AG09319 (cell line): ENCODE measurements around the gene PLCE1.

Experiments used
- DNase-seq: peaks from one replicate; pipeline ENCODE4 v3.0.0-alpha.2; 2010; ENCODE audit warnings: low read depth; ENCODE audit errors: extremely low read depth
- CTCF ChIP-seq: IDR thresholded peaks from 2 replicates; pipeline ENCODE4 v1.5.1; 2011; ENCODE audit warnings: low read depth, mild to moderate bottlenecking, inconsistent platforms, low read length, moderate library complexity

The PLCE1 gene

GRCh38 chr10:93973748-93974445, 19.8 kb upstream of the PLCE1 start:
- TF ChIP-seq CTCF: no peak
- no peak for DNase-seq

DNA sequence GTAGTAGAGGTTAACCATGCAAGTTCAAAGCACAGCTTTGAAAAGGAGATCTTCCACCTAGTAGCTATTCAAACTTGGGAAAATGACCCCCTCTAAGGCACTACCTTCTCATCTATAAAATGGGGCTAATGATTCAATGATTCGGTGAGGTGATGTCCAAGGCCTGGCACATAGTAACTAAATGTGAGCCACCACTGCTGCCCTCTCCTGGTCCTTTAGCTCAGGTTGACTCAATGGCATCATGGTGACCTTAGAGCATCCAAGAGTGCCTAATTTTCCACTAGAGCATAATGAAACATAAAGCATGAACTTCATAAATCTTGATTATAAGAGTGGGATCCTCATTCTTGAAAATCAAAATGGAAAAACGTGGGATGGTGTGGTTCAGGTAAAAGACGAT, 16.3 kb upstream of the PLCE1 start:
- no peak for DNase-seq
- no peak for TF ChIP-seq CTCF

DNA sequence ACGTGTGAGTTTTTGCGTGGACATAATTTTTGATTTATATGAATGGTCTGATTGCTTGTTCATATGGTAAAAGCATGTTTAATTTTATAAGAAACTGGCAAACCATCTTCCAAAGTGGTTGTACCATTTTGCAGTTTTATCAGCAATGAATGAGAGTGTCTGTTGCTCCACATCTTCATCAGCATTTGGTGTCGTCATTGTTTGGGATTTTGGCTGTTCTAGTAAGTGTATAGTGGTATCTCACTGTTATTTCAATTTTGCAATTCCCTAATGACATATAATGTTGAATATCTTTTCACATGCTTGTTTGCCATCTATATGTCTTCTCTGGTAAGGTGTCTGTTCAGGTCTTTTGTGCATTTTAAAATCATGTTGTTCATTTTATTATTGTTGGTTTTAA, 13.2 kb upstream of the PLCE1 start:
- TF ChIP-seq CTCF: no peak
- no peak for DNase-seq

- DNase-seq: no peak
- TF ChIP-seq CTCF: no peak
Measured at GRCh38 chr10:93991114-93991513, 2.6 kb upstream of the PLCE1 start.

DNA sequence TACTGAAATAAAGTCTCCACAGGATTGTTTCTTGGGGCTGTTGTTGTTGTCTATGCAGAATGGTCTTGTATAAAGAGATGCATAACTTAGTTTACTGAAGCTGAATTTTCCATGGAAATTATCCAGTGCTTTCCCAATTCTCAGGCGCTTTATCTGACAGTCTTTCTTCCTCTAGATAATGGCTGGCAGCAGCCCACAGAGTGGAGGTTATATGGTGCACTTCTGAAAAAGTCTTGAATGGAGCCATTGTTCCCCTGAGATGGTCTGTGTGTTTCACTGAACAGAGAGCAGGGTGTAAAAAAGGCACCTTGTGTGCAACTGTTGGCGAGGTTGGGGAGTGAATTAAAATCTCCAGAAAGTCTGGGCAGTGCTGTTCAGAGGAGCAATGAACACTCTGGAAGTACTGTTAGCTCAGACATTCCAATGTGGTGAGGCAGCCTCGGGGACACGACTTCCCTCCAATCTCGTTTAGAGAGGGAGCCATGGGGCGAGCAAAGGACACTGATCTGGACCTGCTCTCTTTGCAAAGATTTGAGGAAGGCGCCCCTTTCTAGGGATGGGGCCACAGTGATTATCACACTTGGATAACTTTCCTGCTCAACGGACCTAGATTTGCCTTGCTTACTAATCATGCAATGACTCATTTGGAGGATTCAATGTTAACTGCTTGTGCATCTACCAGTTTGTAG, 2.0 kb upstream of the PLCE1 start:
- no peak for DNase-seq

GRCh38 chr10:93992400-93993030, 1.2 kb upstream of the PLCE1 start:
- DNase-seq: no peak
- no peak; the same call in 1 of the 2 replicates for TF ChIP-seq CTCF

More for the DNA sequence above, 2.0 kb upstream of the PLCE1 start:
- no peak for TF ChIP-seq CTCF

DNA sequence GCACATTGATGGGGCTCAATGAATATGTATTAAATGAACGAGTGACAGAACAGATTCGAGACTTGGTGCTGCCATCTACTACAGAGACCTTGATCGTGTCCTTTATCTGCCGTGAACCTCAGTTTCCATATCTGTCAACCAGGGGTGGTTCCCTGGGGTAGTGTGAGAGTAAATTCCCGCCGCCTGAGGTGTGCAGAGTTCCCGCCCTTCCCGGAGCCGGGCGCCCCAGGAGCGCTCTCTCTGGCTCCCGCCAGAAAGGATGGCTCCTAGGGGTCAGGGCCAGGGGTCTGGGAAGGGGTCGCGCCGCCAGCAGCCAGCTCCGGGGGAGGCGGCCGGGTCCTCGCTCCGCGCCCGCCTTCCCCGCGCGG, 333 bp upstream of the PLCE1 start:
- TF ChIP-seq CTCF: no peak
- DNase-seq: no peak
